ENCODE measurements around the gene ANKRD37. TPM values are rescaled to one million over a fixed set of nuclear protein-coding genes. Genes with fewer than 3 reads are reported as not detected.

ANKRD37 gene
- total and polyA plus RNA-seq, 2 of the 8 experiments (the other 6 are each of a cell fraction or from before 2014, with no cell fraction given): 2.8 to 3.4 TPM

DNA sequence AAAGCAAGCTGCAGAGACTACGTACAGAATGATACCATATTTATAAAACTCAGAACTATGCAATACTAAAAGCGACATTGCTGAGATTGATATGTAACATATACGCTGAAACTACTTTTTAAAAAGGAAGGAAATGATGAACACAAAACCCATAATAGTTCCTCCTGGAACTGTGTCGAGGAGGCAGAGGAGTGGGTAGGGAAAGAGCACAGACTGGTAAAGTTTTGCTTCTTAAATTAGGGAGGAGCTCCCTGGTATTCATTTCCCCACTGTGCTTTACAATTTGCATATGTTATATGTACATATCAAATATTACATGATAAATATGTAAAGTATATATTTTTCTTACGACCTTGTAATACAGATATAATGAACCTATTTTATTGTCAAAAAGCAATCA, 15.2 kb downstream of the ANKRD37 start (continued):
- no peak for TF ChIP-seq KDM5A (IDR thresholded peaks at IDR 0.05; ENCODE audit: low read length)
- no peak for TF ChIP-seq GTF2F1 (IDR thresholded peaks at IDR 0.05; ENCODE audit: borderline replicate concordance, low read depth, low read length)
- TF ChIP-seq RNF2 (IDR thresholded peaks at IDR 0.05; ENCODE audit: borderline replicate concordance, low read depth, low read length, missing control alignments, poor library complexity, severe bottlenecking): no peak
- no peak for TF ChIP-seq SRF (IDR thresholded peaks at IDR 0.05; ENCODE audit: low read depth, low read length)
- TF ChIP-seq, protein P1, sequence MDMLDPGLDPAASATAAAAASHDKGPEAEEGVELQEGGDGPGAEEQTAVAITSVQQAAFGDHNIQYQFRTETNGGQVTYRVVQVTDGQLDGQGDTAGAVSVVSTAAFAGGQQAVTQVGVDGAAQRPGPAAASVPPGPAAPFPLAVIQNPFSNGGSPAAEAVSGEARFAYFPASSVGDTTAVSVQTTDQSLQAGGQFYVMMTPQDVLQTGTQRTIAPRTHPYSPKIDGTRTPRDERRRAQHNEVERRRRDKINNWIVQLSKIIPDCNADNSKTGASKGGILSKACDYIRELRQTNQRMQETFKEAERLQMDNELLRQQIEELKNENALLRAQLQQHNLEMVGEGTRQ (IDR thresholded peaks at IDR 0.05; ENCODE audit: low read length): no peak

All from H1 (cell line).